Measurements from ENCODE around the gene CEACAM1.

Gene CEACAM1

GRCh38 chr19:42468273-42468796, 59.9 kb downstream of the CEACAM1 start:
- no peak for TF ChIP-seq ZNF565 (CRISPR knock-in tag; conservative IDR thresholded peaks at IDR 0.05; ENCODE audit: low read depth)
- no peak for TF ChIP-seq CSDC2 (CRISPR knock-in tag; IDR thresholded peaks at IDR 0.05)
- TF ChIP-seq ZNF8 (CRISPR knock-in tag; IDR thresholded peaks at IDR 0.05) = no peak
- TF ChIP-seq PPARA (CRISPR knock-in tag; IDR thresholded peaks at IDR 0.05; ENCODE audit: borderline replicate concordance) = no peak
- TF ChIP-seq GLIS3 (CRISPR knock-in tag; IDR thresholded peaks at IDR 0.05) = no peak
- TF ChIP-seq ZFP3 (CRISPR knock-in tag; IDR thresholded peaks at IDR 0.05) = no peak
- no peak for TF ChIP-seq RARB (CRISPR knock-in tag; IDR thresholded peaks at IDR 0.05)
- TF ChIP-seq ESRRG (CRISPR knock-in tag; IDR thresholded peaks at IDR 0.05) = no peak
- no peak for TF ChIP-seq ISL1 (CRISPR knock-in tag; IDR thresholded peaks at IDR 0.05)
- ATAC-seq = peak; percentile 88

- TF ChIP-seq GLIS3 (CRISPR knock-in tag; IDR thresholded peaks at IDR 0.05) (no peak), ZNF8 (CRISPR knock-in tag; IDR thresholded peaks at IDR 0.05) (no peak), POU6F1 (CRISPR knock-in tag; IDR thresholded peaks at IDR 0.05; ENCODE audit: borderline replicate concordance, low read depth) (no peak), ARNTL (CRISPR knock-in tag; IDR thresholded peaks at IDR 0.05; ENCODE audit: borderline replicate concordance, low read depth) (no peak), PATZ1 (CRISPR knock-in tag; IDR thresholded peaks at IDR 0.05; ENCODE audit: borderline replicate concordance) (no peak), CREB5 (CRISPR knock-in tag; IDR thresholded peaks at IDR 0.05; ENCODE audit: low read depth) (no peak), ZNF70 (CRISPR knock-in tag; IDR thresholded peaks at IDR 0.05) (no peak), OSR1 (CRISPR knock-in tag; IDR thresholded peaks at IDR 0.05) (no peak), TSHZ2 (CRISPR knock-in tag; IDR thresholded peaks at IDR 0.05) (no peak), TOX (CRISPR knock-in tag; IDR thresholded peaks at IDR 0.05; ENCODE audit: borderline replicate concordance) (no peak), ESRRG (CRISPR knock-in tag; IDR thresholded peaks at IDR 0.05) (no peak), ISL1 (CRISPR knock-in tag; IDR thresholded peaks at IDR 0.05) (no peak), ZFP30 (CRISPR knock-in tag; IDR thresholded peaks at IDR 0.05) (no peak), SNAI2 (CRISPR knock-in tag; IDR thresholded peaks at IDR 0.05) (no peak)
- ATAC-seq = peak; percentile 32
Measured at GRCh38 chr19:42467183-42467760, 61.0 kb downstream of the CEACAM1 start.

GRCh38 chr19:42466521-42467182, 61.6 kb downstream of the CEACAM1 start:
- ATAC-seq = peak; percentile 36
- TF ChIP-seq ZFP3 (CRISPR knock-in tag; IDR thresholded peaks at IDR 0.05) (no peak), ISL1 (CRISPR knock-in tag; IDR thresholded peaks at IDR 0.05) (no peak), SNAI2 (CRISPR knock-in tag; IDR thresholded peaks at IDR 0.05) (no peak), POU6F1 (CRISPR knock-in tag; IDR thresholded peaks at IDR 0.05; ENCODE audit: borderline replicate concordance, low read depth) (no peak), PPARA (CRISPR knock-in tag; IDR thresholded peaks at IDR 0.05; ENCODE audit: borderline replicate concordance) (no peak), ZFP30 (CRISPR knock-in tag; IDR thresholded peaks at IDR 0.05) (no peak), CREB5 (CRISPR knock-in tag; IDR thresholded peaks at IDR 0.05; ENCODE audit: low read depth) (no peak), TSHZ2 (CRISPR knock-in tag; IDR thresholded peaks at IDR 0.05) (no peak), PATZ1 (CRISPR knock-in tag; IDR thresholded peaks at IDR 0.05; ENCODE audit: borderline replicate concordance) (no peak), CSDC2 (CRISPR knock-in tag; IDR thresholded peaks at IDR 0.05) (no peak)
